ENCODE results near the gene PARVB.

GRCh38 chr22:44012591-44012990 lies 11.5 kb upstream of the PARVB start:
- no peak for TF ChIP-seq CTCF (conservative IDR thresholded peaks at IDR 0.05 in 1 of 2, IDR thresholded peaks at IDR 0.05 in 1 of 2; ENCODE audit: low read depth in 1 of 2, low read length in 2 of 2)
- no peak for TF ChIP-seq EZH2 (IDR thresholded peaks at IDR 0.05; ENCODE audit: low read length, missing control alignments)
